ENCODE results near the gene PLEK2.
"Not testable (repeated sequence)": the region's sequence is repeated elsewhere in the genome, so short reads cannot be mapped to it uniquely, and the experiment has no call there.

Gene PLEK2

GRCh38 chr14:67429510-67430205, 17.7 kb upstream of the PLEK2 start:
- DNase-seq = no peak

GRCh38 chr14:67428501-67429031, 16.6 kb upstream of the PLEK2 start:
- no peak for DNase-seq

GRCh38 chr14:67426983-67427606, 15.1 kb upstream of the PLEK2 start:
- peak in 53 of 56 donors; percentile 13 to 80 (median 53) for DNase-seq

GRCh38 chr14:67426161-67426560, 14.2 kb upstream of the PLEK2 start:
- DNase-seq = no peak

- DNase-seq = no peak
These were observed 13.6 kb upstream of the PLEK2 start for GRCh38 chr14:67425608-67426007.

- DNase-seq = no peak
These were observed 12.6 kb upstream of the PLEK2 start for GRCh38 chr14:67424539-67424938.

GRCh38 chr14:67423424-67423823, 11.5 kb upstream of the PLEK2 start:
- DNase-seq = no peak

GRCh38 chr14:67421356-67422224, 9.6 kb upstream of the PLEK2 start:
- DNase-seq = no peak

GRCh38 chr14:67420102-67420739, 8.3 kb upstream of the PLEK2 start:
- no peak for DNase-seq

GRCh38 chr14:67418401-67419191, 6.6 kb upstream of the PLEK2 start:
- no peak for DNase-seq

- no peak for DNase-seq
These were observed 5.7 kb upstream of the PLEK2 start for GRCh38 chr14:67417633-67418032.

- no peak for DNase-seq
These were observed 4.8 kb upstream of the PLEK2 start for GRCh38 chr14:67416810-67417209.

- no peak for DNase-seq
These were observed 4.1 kb upstream of the PLEK2 start for GRCh38 chr14:67416085-67416484.

GRCh38 chr14:67415610-67416009, 3.6 kb upstream of the PLEK2 start:
- not testable (repeated sequence) for DNase-seq

- DNase-seq = no peak
These were observed 2.1 kb upstream of the PLEK2 start for GRCh38 chr14:67413806-67414769.

GRCh38 chr14:67411370-67411769, 595 bp downstream of the PLEK2 start:
- no peak for DNase-seq

GRCh38 chr14:67410313-67410712, 1.7 kb downstream of the PLEK2 start:
- no peak for DNase-seq

GRCh38 chr14:67409461-67409860, 2.5 kb downstream of the PLEK2 start:
- DNase-seq = no peak

GRCh38 chr14:67408122-67408801, 3.7 kb downstream of the PLEK2 start:
- DNase-seq = not testable (repeated sequence)

Measured in amygdala (tissue), 56 donors.